Activated T-cell treated with anti-CD3 and anti-CD28 coated beads, Interleukin-2, amount 50 U/mL, for 4 hours (primary cell): ENCODE measurements around the gene TMED10. TPM values are rescaled to one million over a fixed set of nuclear protein-coding genes. Genes with fewer than 3 reads are reported as not detected.

ENCODE experiments used
- ATAC-seq, 2 donors: fragments of 200-7000 bp; cut with Tn5 transposase; one replicate each; pipeline ENCODE4 v1.10.0; 2021
- DNase-seq: peaks from one replicate; pipeline ENCODE4 v3.0.0-alpha.2; 2020
- H3K27me3 Mint-ChIP-seq: one replicate; pipeline ENCODE4 v1.8.0; 2021; ENCODE audit warnings: low read depth, mixed read lengths
- H3K36me3 Mint-ChIP-seq: one replicate; pipeline ENCODE4 v1.8.0; 2022; ENCODE audit warnings: mixed read lengths; ENCODE audit not compliant: insufficient read depth
- H3K4me1 Mint-ChIP-seq: one replicate; pipeline ENCODE4 v1.8.0; 2021; ENCODE audit warnings: low read depth, mixed read lengths
- H3K4me3 Mint-ChIP-seq: one replicate; pipeline ENCODE4 v1.8.0; 2021; ENCODE audit warnings: mild to moderate bottlenecking, moderate library complexity, mixed read lengths
- H3K9me3 Mint-ChIP-seq: one replicate; pipeline ENCODE4 v1.8.0; 2021; ENCODE audit warnings: mixed read lengths
- total RNA-seq, 3 donors: library from RNA; stranded (reverse); gene quantifications; one replicate each; pipeline ENCODE4 v1.2.1, GENCODE V29; 2021

Gene TMED10
- 100 to 1,000 TPM; 184 to 196 (median 195) TPM for total RNA-seq

- Mint-ChIP-seq H3K27me3 (no peaks in the 10 kb centered on the region), H3K4me3 (peak within 1 kb of the TSS; percentile 90), H3K9me3 (no peaks in the 10 kb centered on the region), H3K36me3 (no peaks in the 10 kb centered on the region), H3K4me1 (peaks cover 43% of the 10 kb centered on the region)
- peak; percentile 88 for DNase-seq
- peak; percentile 83 for ATAC-seq
Measured at GRCh38 chr14:75176142-75176820, at the start of gene TMED10. TMED10 (minus strand) TSS chr14:75176612; CDS start chr14:75176579, 33 bp downstream.

- Mint-ChIP-seq H3K27me3 (no peaks in the 10 kb centered on the region), H3K4me1 (peaks cover 25% of the 10 kb centered on the region), H3K4me3 (no peak overlapping the region), H3K9me3 (no peaks in the 10 kb centered on the region), H3K36me3 (no peaks in the 10 kb centered on the region)
- no peak for ATAC-seq
- DNase-seq: no peak
Measured at GRCh38 chr14:75224561-75224960, 48.1 kb upstream of the TMED10 start.

GRCh38 chr14:75223664-75224154 is 47.3 kb upstream of the TMED10 start:
- no peaks in the 10 kb centered on the region for H3K36me3 Mint-ChIP-seq
- H3K9me3 Mint-ChIP-seq: no peaks in the 10 kb centered on the region
- H3K27me3 Mint-ChIP-seq: no peaks in the 10 kb centered on the region
- H3K4me3 Mint-ChIP-seq: no peak overlapping the region
- DNase-seq (no peak), ATAC-seq (no peak)
- H3K4me1 Mint-ChIP-seq: peaks cover 16% of the 10 kb centered on the region

- ATAC-seq (no peak), DNase-seq (no peak)
- Mint-ChIP-seq H3K4me1 (peaks cover 8% of the 10 kb centered on the region), H3K9me3 (no peaks in the 10 kb centered on the region), H3K36me3 (no peaks in the 10 kb centered on the region), H3K4me3 (no peak overlapping the region), H3K27me3 (no peaks in the 10 kb centered on the region)
Measured at GRCh38 chr14:75222208-75222701, 45.8 kb upstream of the TMED10 start.

GRCh38 chr14:75221797-75222196 is 45.4 kb upstream of the TMED10 start:
- Mint-ChIP-seq H3K27me3 (no peaks in the 10 kb centered on the region), H3K4me3 (no peak overlapping the region), H3K4me1 (peaks cover 7% of the 10 kb centered on the region), H3K9me3 (no peaks in the 10 kb centered on the region), H3K36me3 (no peaks in the 10 kb centered on the region)
- no peak for DNase-seq
- no peak for ATAC-seq

GRCh38 chr14:75220156-75220555 is 43.7 kb upstream of the TMED10 start:
- H3K4me3 Mint-ChIP-seq: no peak overlapping the region
- DNase-seq (no peak), ATAC-seq (no peak)
- no peaks in the 10 kb centered on the region for H3K36me3 Mint-ChIP-seq
- H3K9me3 Mint-ChIP-seq: no peaks in the 10 kb centered on the region
- H3K27me3 Mint-ChIP-seq: no peaks in the 10 kb centered on the region
- peaks cover 19% of the 10 kb centered on the region for H3K4me1 Mint-ChIP-seq

GRCh38 chr14:75217508-75218206 is 41.2 kb upstream of the TMED10 start:
- Mint-ChIP-seq H3K9me3 (no peaks in the 10 kb centered on the region), H3K4me1 (peaks cover 25% of the 10 kb centered on the region), H3K36me3 (no peaks in the 10 kb centered on the region), H3K27me3 (no peaks in the 10 kb centered on the region), H3K4me3 (no peak overlapping the region)
- no peak for ATAC-seq
- DNase-seq: no peak

GRCh38 chr14:75216427-75217006 is 40.1 kb upstream of the TMED10 start:
- no peak for ATAC-seq
- H3K27me3 Mint-ChIP-seq: no peaks in the 10 kb centered on the region
- H3K9me3 Mint-ChIP-seq: no peaks in the 10 kb centered on the region
- H3K36me3 Mint-ChIP-seq: no peaks in the 10 kb centered on the region
- no peak overlapping the region for H3K4me3 Mint-ChIP-seq
- peaks cover 22% of the 10 kb centered on the region for H3K4me1 Mint-ChIP-seq
- no peak for DNase-seq

GRCh38 chr14:75215520-75215919 is 39.1 kb upstream of the TMED10 start:
- Mint-ChIP-seq H3K4me3 (no peak overlapping the region), H3K36me3 (no peaks in the 10 kb centered on the region), H3K27me3 (no peaks in the 10 kb centered on the region), H3K4me1 (peaks cover 22% of the 10 kb centered on the region), H3K9me3 (no peaks in the 10 kb centered on the region)
- DNase-seq (no peak), ATAC-seq (no peak)

GRCh38 chr14:75214558-75214957 is 38.1 kb upstream of the TMED10 start:
- Mint-ChIP-seq H3K36me3 (no peaks in the 10 kb centered on the region), H3K27me3 (no peaks in the 10 kb centered on the region), H3K4me3 (no peak overlapping the region), H3K9me3 (no peaks in the 10 kb centered on the region), H3K4me1 (peaks cover 22% of the 10 kb centered on the region)
- no peak for DNase-seq
- ATAC-seq: no peak

- no peak for DNase-seq
- ATAC-seq: no peak
- Mint-ChIP-seq H3K27me3 (no peaks in the 10 kb centered on the region), H3K9me3 (no peaks in the 10 kb centered on the region), H3K4me3 (no peak overlapping the region), H3K36me3 (no peaks in the 10 kb centered on the region), H3K4me1 (peaks cover 22% of the 10 kb centered on the region)
Measured at GRCh38 chr14:75213172-75213571, 36.8 kb upstream of the TMED10 start.

- no peak for ATAC-seq
- Mint-ChIP-seq H3K27me3 (no peaks in the 10 kb centered on the region), H3K4me3 (no peak overlapping the region), H3K4me1 (peaks cover 13% of the 10 kb centered on the region), H3K9me3 (no peaks in the 10 kb centered on the region), H3K36me3 (no peaks in the 10 kb centered on the region)
- no peak for DNase-seq
Measured at GRCh38 chr14:75208843-75209242, 32.4 kb upstream of the TMED10 start.

GRCh38 chr14:75206190-75206589 is 29.8 kb upstream of the TMED10 start:
- Mint-ChIP-seq H3K9me3 (no peaks in the 10 kb centered on the region), H3K36me3 (no peaks in the 10 kb centered on the region), H3K27me3 (no peaks in the 10 kb centered on the region), H3K4me1 (peaks cover 11% of the 10 kb centered on the region), H3K4me3 (no peak overlapping the region)
- no peak for ATAC-seq
- no peak for DNase-seq

GRCh38 chr14:75205591-75205990 is 29.2 kb upstream of the TMED10 start:
- Mint-ChIP-seq H3K4me1 (peaks cover 11% of the 10 kb centered on the region), H3K27me3 (no peaks in the 10 kb centered on the region), H3K36me3 (no peaks in the 10 kb centered on the region), H3K4me3 (no peak overlapping the region), H3K9me3 (no peaks in the 10 kb centered on the region)
- no peak for DNase-seq
- peak in 1 of 2 donors; percentile 48 for ATAC-seq
